ENCODE measurements around the gene EIF2AK3. TPM values are rescaled to one million over a fixed set of nuclear protein-coding genes. Genes with fewer than 3 reads are reported as not detected.

The EIF2AK3 gene
- polyA plus RNA-seq, 1 of the 3 experiments (the other 2 are of a cell fraction): 2.2 TPM

GRCh38 chr2:88636026-88636425, 8.8 kb upstream of the EIF2AK3 start:
- no peaks in the 10 kb centered on the region for H3K36me3 ChIP-seq (replicated peaks in 1 of 2; ENCODE audit: control insufficient read depth in 1 of 2, insufficient read depth in 2 of 2, low read length in 1 of 2)
- peaks cover 12% of the 10 kb centered on the region for H3K9me3 ChIP-seq
- H3K4me3 ChIP-seq (ENCODE audit: low read depth in 2 of 2, low read length in 1 of 2): no peak overlapping the region
- H3K9ac ChIP-seq: no peak overlapping the region
- WGBS (ENCODE audit: low lambda C conversion rate): 100% methylated on average over 1 of the region's 1 CpG
- H3K27me3 ChIP-seq (ENCODE audit: insufficient read depth): no peaks in the 10 kb centered on the region
- ChIA-PET POLR2A (no interaction called here), CTCF (no interaction called here)
- no peaks in the 10 kb centered on the region for H4K20me1 ChIP-seq (ENCODE audit: insufficient read depth)
- H3K27ac ChIP-seq (ENCODE audit: low read depth in 2 of 2, low read length in 1 of 2): no peak overlapping the region
- no peak overlapping the region for H3K4me2 ChIP-seq
- no peak overlapping the region for H2AFZ ChIP-seq (ENCODE audit: low read depth)
- H3K9me2 ChIP-seq: no peaks in the 10 kb centered on the region
- H3F3A ChIP-seq (replicated peaks; ENCODE audit: insufficient read depth): peaks cover 4% of the 10 kb centered on the region
- DNase-seq: no peak
- no peak for TF ChIP-seq JUND (IDR thresholded peaks at IDR 0.05)
- no peak for TF ChIP-seq IRF3 (IDR thresholded peaks at IDR 0.05; ENCODE audit: low read depth, low read length)
- no peak for TF ChIP-seq NFIC (IDR thresholded peaks at IDR 0.05; ENCODE audit: borderline replicate concordance)
- TF ChIP-seq TEAD4 (IDR thresholded peaks at IDR 0.05; ENCODE audit: borderline replicate concordance, insufficient read depth): no peak
- no peak for TF ChIP-seq GABPA (IDR thresholded peaks at IDR 0.05; ENCODE audit: low read depth)
- TF ChIP-seq EZH2phosphoT487 (IDR thresholded peaks at IDR 0.05; ENCODE audit: borderline replicate concordance, low read depth): no peak
- no peak for TF ChIP-seq MEF2A (IDR thresholded peaks at IDR 0.05; ENCODE audit: borderline replicate concordance, low read depth)
- no peak for TF ChIP-seq CTCF (IDR thresholded peaks at IDR 0.05)
- no peak for TF ChIP-seq PBX3 (IDR thresholded peaks at IDR 0.05)
- TF ChIP-seq RAD21 (IDR thresholded peaks at IDR 0.05; ENCODE audit: low read length): no peak
- TF ChIP-seq YY1 (IDR thresholded peaks at IDR 0.05; ENCODE audit: low read depth): no peak
- no peak for TF ChIP-seq NRF1 (IDR thresholded peaks at IDR 0.05; ENCODE audit: low read depth, low read length)
- no peak for TF ChIP-seq TAF1 (IDR thresholded peaks at IDR 0.05; ENCODE audit: borderline replicate concordance, low read depth, low read length)
- no peak for TF ChIP-seq POLR2AphosphoS5 (IDR thresholded peaks at IDR 0.05; ENCODE audit: low read depth, low read length)
- TF ChIP-seq RXRA (IDR thresholded peaks at IDR 0.05; ENCODE audit: borderline replicate concordance, low read depth): no peak
- TF ChIP-seq FOXM1 (IDR thresholded peaks at IDR 0.05; ENCODE audit: low read depth): no peak
- TF ChIP-seq EP300 (IDR thresholded peaks at IDR 0.05; ENCODE audit: borderline replicate concordance in 1 of 2, low read depth in 1 of 2, low read length in 1 of 2): no peak
- no peak for TF ChIP-seq SIN3A (IDR thresholded peaks at IDR 0.05; ENCODE audit: borderline replicate concordance, low read depth, low read length)
- H3K4me1 ChIP-seq (ENCODE audit: control insufficient read depth in 1 of 2, insufficient read depth in 2 of 2, low read depth in 1 of 2, low read length in 1 of 2): no peaks in the 10 kb centered on the region
- no peaks in the 10 kb centered on the region for H3K79me2 ChIP-seq (ENCODE audit: insufficient read depth)
